ENCODE measurements around the gene GALNT13. TPM values are rescaled to one million over a fixed set of nuclear protein-coding genes. Genes with fewer than 3 reads are reported as not detected.

The GALNT13 gene
- polyA plus RNA-seq, 1 donor = 1.6 TPM

GRCh38 chr2:154392256-154392655 is 520.5 kb downstream of the GALNT13 start:
- H3K4me3 ChIP-seq (ENCODE audit: low read length) = no peak overlapping the region
- no peaks in the 10 kb centered on the region for H3K27me3 ChIP-seq (ENCODE audit: control insufficient read depth, insufficient read depth, low read length)
- no peaks in the 10 kb centered on the region for H3K36me3 ChIP-seq (ENCODE audit: control insufficient read depth, insufficient read depth, low read length)
- no peak overlapping the region for H3K27ac ChIP-seq (ENCODE audit: low read length)
- no peak for DNase-seq
- no CpG with 5 or more reads among the region's 1 CpG for WGBS (ENCODE audit: insufficient coverage, low lambda C conversion rate)
- H3K4me1 ChIP-seq (ENCODE audit: control insufficient read depth, insufficient read depth, low read length) = no peaks in the 10 kb centered on the region
- no peaks in the 10 kb centered on the region for H3K9me3 ChIP-seq (ENCODE audit: control insufficient read depth, low read depth, low read length)

DNA sequence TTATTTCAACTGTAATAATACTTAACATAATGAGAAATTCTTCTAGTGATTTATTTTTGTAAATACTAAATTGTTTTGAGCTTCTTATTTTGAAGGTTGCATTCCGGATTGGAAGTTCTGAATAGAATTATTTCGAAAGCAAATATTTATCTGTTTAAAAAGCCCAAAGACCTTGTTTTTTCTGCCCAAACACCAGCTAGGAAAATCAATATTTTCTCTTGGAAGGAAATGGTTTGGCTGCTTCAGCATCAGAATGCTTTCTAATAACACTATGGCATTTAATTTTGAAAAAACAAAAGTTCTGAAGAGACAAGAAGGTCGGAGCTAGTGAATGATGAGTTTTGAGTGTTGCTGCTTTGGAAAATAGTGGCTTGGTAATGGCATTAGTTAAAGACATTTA is 522.9 kb downstream of the GALNT13 start:
- Histone ChIP-seq H3K4me1 (ENCODE audit: control insufficient read depth, insufficient read depth, low read length) (no peaks in the 10 kb centered on the region), H3K27ac (ENCODE audit: low read length) (no peak overlapping the region), H3K27me3 (ENCODE audit: control insufficient read depth, insufficient read depth, low read length) (no peaks in the 10 kb centered on the region), H3K4me3 (ENCODE audit: low read length) (no peak overlapping the region), H3K9me3 (ENCODE audit: control insufficient read depth, low read depth, low read length) (no peaks in the 10 kb centered on the region), H3K36me3 (ENCODE audit: control insufficient read depth, insufficient read depth, low read length) (no peaks in the 10 kb centered on the region)
- 48% methylated on average over 3 of the region's 3 CpGs for WGBS (ENCODE audit: insufficient coverage, low lambda C conversion rate)
- no peak for DNase-seq

DNA sequence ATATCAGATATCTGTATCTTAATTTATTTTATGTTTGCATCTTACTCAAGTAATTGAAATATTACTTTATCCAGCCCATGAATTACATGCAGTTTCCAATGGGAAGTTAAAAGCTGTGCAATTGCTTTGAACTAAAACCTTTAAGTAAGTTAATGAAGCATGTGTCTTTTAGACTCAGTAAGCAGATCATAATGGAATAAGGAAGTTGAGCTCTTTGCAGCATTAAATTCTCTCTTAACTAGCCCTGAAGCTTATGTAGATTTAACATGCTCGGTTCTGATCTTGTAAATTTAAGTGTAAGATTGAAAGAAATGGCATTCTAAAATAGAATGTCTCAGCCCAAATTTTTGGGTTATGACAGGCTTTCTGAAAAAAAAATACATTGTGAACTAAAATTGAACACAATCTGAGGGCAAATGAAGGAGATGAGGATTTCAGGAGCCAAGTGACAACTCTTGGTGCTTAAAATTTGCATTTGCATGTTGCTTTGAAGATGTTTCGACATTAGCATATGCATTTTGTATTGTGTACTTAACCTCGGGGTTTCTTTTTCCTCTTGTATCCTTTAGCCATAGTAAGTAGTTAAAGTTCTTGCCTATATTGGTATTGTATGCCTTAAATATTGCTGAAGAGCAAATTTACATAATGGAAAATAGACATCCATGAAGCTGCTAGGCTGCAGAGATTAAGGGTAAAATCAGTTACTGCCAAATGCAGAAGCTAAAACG is 529.0 kb downstream of the GALNT13 start:
- no peaks in the 10 kb centered on the region for H3K9me3 ChIP-seq (ENCODE audit: control insufficient read depth, low read depth, low read length)
- H3K27me3 ChIP-seq (ENCODE audit: control insufficient read depth, insufficient read depth, low read length) = no peaks in the 10 kb centered on the region
- no peaks in the 10 kb centered on the region for H3K36me3 ChIP-seq (ENCODE audit: control insufficient read depth, insufficient read depth, low read length)
- DNase-seq = no peak
- 58% methylated on average over 3 of the region's 4 CpGs for WGBS (ENCODE audit: insufficient coverage, low lambda C conversion rate)
- H3K4me1 ChIP-seq (ENCODE audit: control insufficient read depth, insufficient read depth, low read length) = no peaks in the 10 kb centered on the region
- H3K4me3 ChIP-seq (ENCODE audit: low read length) = no peak overlapping the region
- H3K27ac ChIP-seq (ENCODE audit: low read length) = no peak overlapping the region

GRCh38 chr2:154402213-154402612 is 530.5 kb downstream of the GALNT13 start:
- Histone ChIP-seq H3K27me3 (ENCODE audit: control insufficient read depth, insufficient read depth, low read length) (no peaks in the 10 kb centered on the region), H3K36me3 (ENCODE audit: control insufficient read depth, insufficient read depth, low read length) (no peaks in the 10 kb centered on the region), H3K9me3 (ENCODE audit: control insufficient read depth, low read depth, low read length) (no peaks in the 10 kb centered on the region), H3K27ac (ENCODE audit: low read length) (no peak overlapping the region), H3K4me3 (ENCODE audit: low read length) (no peak overlapping the region), H3K4me1 (ENCODE audit: control insufficient read depth, insufficient read depth, low read length) (no peaks in the 10 kb centered on the region)
- no CpG with 5 or more reads among the region's 3 CpGs for WGBS (ENCODE audit: insufficient coverage, low lambda C conversion rate)
- DNase-seq = peak; percentile 2 to 18

DNA sequence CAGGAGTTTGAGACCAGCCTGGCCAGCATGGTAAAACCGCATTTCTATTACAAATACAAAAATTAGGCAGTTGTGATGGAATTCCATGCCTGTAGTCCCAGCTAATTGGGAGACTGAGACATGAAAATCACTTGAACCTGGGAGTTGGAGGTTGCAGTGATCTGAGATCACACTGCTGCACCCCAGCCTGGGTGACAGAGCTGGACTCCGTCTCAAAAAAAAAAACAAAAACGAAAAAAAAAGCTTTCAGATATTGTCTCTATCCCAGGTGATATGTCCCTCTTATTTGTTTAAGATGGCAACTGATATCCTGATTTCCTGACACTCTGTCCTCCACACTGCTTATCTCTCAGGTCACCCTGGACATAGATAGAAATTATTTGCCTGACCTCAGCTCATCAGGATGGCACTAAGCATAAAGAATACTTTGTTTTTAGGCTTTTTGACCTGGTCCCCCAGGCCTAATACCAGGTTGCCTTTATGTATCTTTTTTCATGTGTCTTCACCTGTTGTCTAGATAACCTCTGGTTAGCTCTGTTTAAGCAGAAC is 531.6 kb downstream of the GALNT13 start:
- 50% methylated on average over 1 of the region's 3 CpGs for WGBS (ENCODE audit: insufficient coverage, low lambda C conversion rate)
- no peaks in the 10 kb centered on the region for H3K4me1 ChIP-seq (ENCODE audit: control insufficient read depth, insufficient read depth, low read length)
- H3K27ac ChIP-seq (ENCODE audit: low read length) = no peak overlapping the region
- H3K27me3 ChIP-seq (ENCODE audit: control insufficient read depth, insufficient read depth, low read length) = no peaks in the 10 kb centered on the region
- H3K36me3 ChIP-seq (ENCODE audit: control insufficient read depth, insufficient read depth, low read length) = no peaks in the 10 kb centered on the region
- H3K4me3 ChIP-seq (ENCODE audit: low read length) = no peak overlapping the region
- H3K9me3 ChIP-seq (ENCODE audit: control insufficient read depth, low read depth, low read length) = no peaks in the 10 kb centered on the region
- no peak for DNase-seq

- DNase-seq = no peak
- WGBS (ENCODE audit: insufficient coverage, low lambda C conversion rate) = no CpG with 5 or more reads among the region's 1 CpG
- Histone ChIP-seq H3K27ac (ENCODE audit: low read length) (no peak overlapping the region), H3K27me3 (ENCODE audit: control insufficient read depth, insufficient read depth, low read length) (no peaks in the 10 kb centered on the region), H3K36me3 (ENCODE audit: control insufficient read depth, insufficient read depth, low read length) (no peaks in the 10 kb centered on the region), H3K4me1 (ENCODE audit: control insufficient read depth, insufficient read depth, low read length) (no peaks in the 10 kb centered on the region), H3K4me3 (ENCODE audit: low read length) (no peak overlapping the region), H3K9me3 (ENCODE audit: control insufficient read depth, low read depth, low read length) (no peaks in the 10 kb centered on the region)
Observed at GRCh38 chr2:154408786-154409185, 537.1 kb downstream of the GALNT13 start.

- 80% methylated on average over 1 of the region's 1 CpG for whole genome bisulfite sequencing (ENCODE audit: insufficient coverage, low lambda C conversion rate)
- no peaks in the 10 kb centered on the region for H3K9me3 ChIP-seq (ENCODE audit: control insufficient read depth, low read depth, low read length)
- H3K27ac ChIP-seq (ENCODE audit: low read length) = no peak overlapping the region
- no peak overlapping the region for H3K4me3 ChIP-seq (ENCODE audit: low read length)
- no peak for DNase-seq
- H3K4me1 ChIP-seq (ENCODE audit: control insufficient read depth, insufficient read depth, low read length) = no peaks in the 10 kb centered on the region
- no peaks in the 10 kb centered on the region for H3K27me3 ChIP-seq (ENCODE audit: control insufficient read depth, insufficient read depth, low read length)
- H3K36me3 ChIP-seq (ENCODE audit: control insufficient read depth, insufficient read depth, low read length) = no peaks in the 10 kb centered on the region
Observed at GRCh38 chr2:154422251-154422650, 550.5 kb downstream of the GALNT13 start.

DNA sequence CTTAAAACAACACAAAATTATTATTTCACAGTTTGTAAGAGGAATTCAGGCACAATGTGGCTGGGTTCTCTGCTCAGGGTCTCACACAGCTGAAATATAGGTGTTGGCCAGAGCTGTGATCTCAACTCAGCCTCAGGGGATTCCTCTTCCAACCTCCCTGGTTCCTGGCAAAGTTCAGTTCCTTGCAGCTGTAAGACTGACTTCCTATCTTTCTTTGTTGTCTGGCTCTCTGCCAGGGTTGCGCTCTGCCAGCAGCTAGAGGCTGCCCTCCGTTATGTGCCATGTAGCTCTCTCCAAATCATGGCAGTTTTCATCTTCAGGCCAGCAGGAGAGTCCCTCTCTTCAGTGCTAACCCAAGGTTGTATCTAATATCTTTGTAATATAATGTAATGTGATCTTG is 554.3 kb downstream of the GALNT13 start:
- Histone ChIP-seq H3K27me3 (ENCODE audit: control insufficient read depth, insufficient read depth, low read length) (no peaks in the 10 kb centered on the region), H3K27ac (ENCODE audit: low read length) (no peak overlapping the region), H3K4me1 (ENCODE audit: control insufficient read depth, insufficient read depth, low read length) (no peaks in the 10 kb centered on the region), H3K4me3 (ENCODE audit: low read length) (no peak overlapping the region), H3K9me3 (ENCODE audit: control insufficient read depth, low read depth, low read length) (no peaks in the 10 kb centered on the region), H3K36me3 (ENCODE audit: control insufficient read depth, insufficient read depth, low read length) (no peaks in the 10 kb centered on the region)
- WGBS (ENCODE audit: insufficient coverage, low lambda C conversion rate) = no CpG with 5 or more reads among the region's 2 CpGs
- DNase-seq = no peak

DNA sequence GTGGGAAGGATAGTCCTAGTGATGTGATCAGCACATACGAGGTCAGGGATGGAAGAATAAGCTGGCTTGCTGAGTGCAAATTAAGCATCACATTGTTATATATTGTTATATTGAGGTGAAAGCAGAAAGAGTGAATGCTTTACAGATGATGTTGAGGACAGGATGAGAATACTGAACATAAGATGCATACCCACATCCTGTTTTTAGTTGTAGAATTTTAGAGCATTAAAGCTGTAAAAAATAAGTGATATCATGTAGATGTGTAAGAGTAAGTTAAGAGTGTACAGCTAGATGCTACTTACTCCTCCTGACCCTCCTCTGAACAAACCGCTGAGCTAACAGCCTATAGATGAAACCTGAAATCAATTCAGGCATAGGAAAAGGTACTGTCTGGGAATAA is 555.7 kb downstream of the GALNT13 start:
- Histone ChIP-seq H3K4me3 (ENCODE audit: low read length) (no peak overlapping the region), H3K27me3 (ENCODE audit: control insufficient read depth, insufficient read depth, low read length) (no peaks in the 10 kb centered on the region), H3K27ac (ENCODE audit: low read length) (no peak overlapping the region), H3K9me3 (ENCODE audit: control insufficient read depth, low read depth, low read length) (no peaks in the 10 kb centered on the region), H3K36me3 (ENCODE audit: control insufficient read depth, insufficient read depth, low read length) (no peaks in the 10 kb centered on the region), H3K4me1 (ENCODE audit: control insufficient read depth, insufficient read depth, low read length) (no peaks in the 10 kb centered on the region)
- no peak for DNase-seq
- WGBS (ENCODE audit: insufficient coverage, low lambda C conversion rate) = 100% methylated on average over 1 of the region's 2 CpGs

GRCh38 chr2:154428022-154428421 is 556.3 kb downstream of the GALNT13 start:
- Histone ChIP-seq H3K9me3 (ENCODE audit: control insufficient read depth, low read depth, low read length) (no peaks in the 10 kb centered on the region), H3K4me1 (ENCODE audit: control insufficient read depth, insufficient read depth, low read length) (no peaks in the 10 kb centered on the region), H3K27me3 (ENCODE audit: control insufficient read depth, insufficient read depth, low read length) (no peaks in the 10 kb centered on the region), H3K27ac (ENCODE audit: low read length) (no peak overlapping the region), H3K4me3 (ENCODE audit: low read length) (no peak overlapping the region), H3K36me3 (ENCODE audit: control insufficient read depth, insufficient read depth, low read length) (no peaks in the 10 kb centered on the region)
- DNase-seq = no peak
- WGBS (ENCODE audit: insufficient coverage, low lambda C conversion rate) = 90% methylated on average over 4 of the region's 8 CpGs

DNA sequence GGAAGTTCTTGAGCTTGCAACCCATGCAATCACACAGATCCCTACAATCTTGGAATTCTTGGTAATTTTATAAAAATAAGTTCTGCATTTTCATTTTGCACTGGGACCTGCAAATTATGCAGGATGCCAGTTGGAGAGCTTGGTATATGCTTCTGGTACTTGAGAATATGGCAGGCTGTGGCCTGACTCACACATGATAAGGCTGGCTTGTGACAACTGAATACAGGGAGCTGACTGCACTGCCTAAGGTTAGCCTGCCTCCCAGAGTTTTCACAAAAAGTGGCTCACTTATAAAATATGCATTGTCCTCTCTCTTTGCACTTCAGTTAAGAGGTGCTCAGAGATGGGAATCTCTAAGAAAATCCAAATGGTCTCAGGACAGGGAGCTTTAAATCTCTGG is 561.3 kb downstream of the GALNT13 start:
- Histone ChIP-seq H3K27ac (ENCODE audit: low read length) (no peak overlapping the region), H3K9me3 (ENCODE audit: control insufficient read depth, low read depth, low read length) (no peaks in the 10 kb centered on the region), H3K4me3 (ENCODE audit: low read length) (no peak overlapping the region), H3K27me3 (ENCODE audit: control insufficient read depth, insufficient read depth, low read length) (no peaks in the 10 kb centered on the region), H3K36me3 (ENCODE audit: control insufficient read depth, insufficient read depth, low read length) (no peaks in the 10 kb centered on the region), H3K4me1 (ENCODE audit: control insufficient read depth, insufficient read depth, low read length) (no peaks in the 10 kb centered on the region)
- no peak for DNase-seq
